Stimulated activated naive CD8-positive, alpha-beta T cell treated with anti-CD3 and anti-CD28 coated beads, Interleukin-15, Interleukin-2, amounts not matched to agents 100 U/mL and 50 U/mL, for 24 hours (primary cell): ENCODE data around the gene RNF214.
A peak's percentile ranks its signal among the peaks of the same experiment; 100 is the strongest.
"Not testable (repeated sequence)": the region's sequence is repeated elsewhere in the genome, so short reads cannot be mapped to it uniquely, and the experiment has no call there.

Experiments used
- ATAC-seq: fragments of 150-1000 bp; cut with Tn5 transposase; one replicate; pipeline ENCODE4 v1.10.0; 2021
- DNase-seq: peaks from one replicate; pipeline ENCODE4 v3.0.0; 2021

The RNF214 gene

DNA sequence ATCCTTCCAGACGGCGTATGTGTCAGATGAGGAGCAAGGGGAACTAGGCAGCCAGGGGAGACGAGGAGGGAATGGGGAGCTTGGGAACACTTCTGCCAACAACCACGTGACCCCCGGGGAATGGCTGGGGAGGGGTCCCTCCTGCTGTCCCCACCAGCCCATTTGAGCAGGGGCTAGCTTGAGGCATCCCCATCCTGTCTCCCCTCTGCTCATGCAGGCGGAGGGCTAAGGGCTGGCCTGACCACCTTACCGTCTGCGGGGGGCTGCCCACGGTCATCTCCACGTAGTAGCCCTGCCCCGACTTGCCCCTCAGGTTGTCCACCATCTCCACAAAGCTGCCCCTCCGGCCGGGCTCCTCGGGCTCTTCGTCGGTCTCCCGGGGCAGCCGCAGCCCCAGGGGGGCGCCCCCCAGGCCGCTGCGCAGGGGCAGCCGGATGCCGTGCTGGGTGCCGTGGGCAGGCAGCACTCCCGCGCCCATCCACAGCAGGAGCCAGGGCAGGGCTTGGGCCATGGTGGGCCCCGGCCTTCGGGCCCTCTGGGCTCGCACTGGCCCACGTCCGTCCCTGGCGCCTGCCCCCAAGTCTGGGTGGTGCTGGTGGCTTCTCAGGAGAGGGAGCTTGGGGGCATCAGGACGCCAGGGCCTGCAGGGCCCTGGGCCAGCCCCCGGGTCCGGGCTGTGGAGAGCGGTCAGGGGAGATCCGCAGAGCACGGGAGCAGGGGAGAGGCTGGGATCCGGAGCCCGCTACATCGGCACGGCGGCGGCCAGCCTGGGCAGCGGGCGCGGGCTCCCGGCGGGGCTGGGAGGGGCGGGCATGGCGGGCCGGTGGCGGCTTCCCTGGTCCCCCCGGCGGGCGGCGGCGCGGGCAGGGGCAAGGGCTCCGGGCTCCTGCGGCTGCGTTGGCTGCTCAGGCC lies 83.1 kb downstream of the RNF214 start:
- ATAC-seq (peak; percentile 69), DNase-seq (peak; percentile 37)

DNA sequence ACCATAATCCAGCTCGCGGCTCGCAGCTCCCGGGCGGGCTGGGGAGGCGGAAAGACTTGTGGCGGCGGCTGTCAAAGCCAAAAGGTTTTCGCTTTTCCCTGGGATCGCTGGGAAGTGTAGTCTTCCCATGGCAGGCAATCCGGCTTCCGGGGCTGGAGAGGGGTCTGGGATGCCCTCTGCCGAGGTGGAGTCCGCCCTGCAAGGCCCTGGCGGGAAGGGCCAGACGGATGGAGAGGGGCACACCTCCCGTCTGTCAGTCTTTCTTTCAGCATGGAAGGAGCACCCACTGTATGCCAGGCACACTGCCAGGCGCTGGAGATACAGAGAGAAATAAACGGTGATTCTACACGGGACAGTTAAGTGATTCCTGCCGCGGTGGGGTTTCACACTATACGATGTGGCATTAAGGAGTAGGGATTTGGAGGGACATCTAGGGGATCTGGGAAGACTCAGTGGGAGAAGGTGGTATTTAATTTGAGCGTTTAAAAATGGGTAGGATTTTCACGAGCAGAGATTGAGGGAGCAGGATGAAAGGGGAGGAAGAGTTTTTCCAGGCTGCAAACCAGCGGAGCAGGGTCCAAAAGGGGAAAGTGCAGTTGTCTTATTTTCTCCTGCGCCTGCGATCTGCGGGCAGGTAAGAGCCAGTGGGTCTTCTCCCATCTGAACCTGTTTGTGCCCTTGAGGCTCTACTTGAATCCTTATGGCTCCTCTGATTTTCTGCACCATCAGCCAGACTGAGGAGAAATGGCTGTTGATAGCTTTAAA lies 83.9 kb downstream of the RNF214 start, which contains the start of gene BACE1:
Gene BACE1 (minus strand): TSS at position 60 of the 765 bp plus-strand sequence. CDS start 461 bp downstream, outside the sequence.
- DNase-seq (no peak), ATAC-seq (peak; percentile 21)

DNA sequence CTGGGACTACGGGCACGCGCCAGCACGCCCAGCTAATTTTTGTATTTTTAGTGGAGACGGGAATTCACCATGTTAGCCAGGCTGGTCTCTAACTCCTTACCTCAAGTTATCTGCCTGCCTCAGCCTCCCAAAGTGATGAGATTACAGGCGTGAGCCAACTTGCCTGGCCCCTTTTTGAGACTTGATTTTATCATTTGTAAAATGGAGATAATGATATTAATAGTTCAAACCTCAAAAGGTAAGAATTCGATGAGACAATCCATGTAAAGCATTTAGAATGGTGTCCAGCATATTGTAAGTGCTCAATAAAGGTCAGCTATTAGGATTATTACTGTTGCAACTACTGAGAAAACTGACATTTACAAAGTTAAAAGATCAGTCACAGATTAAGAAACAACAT lies 86.3 kb downstream of the RNF214 start:
- no peak for ATAC-seq
- DNase-seq: no peak

DNA sequence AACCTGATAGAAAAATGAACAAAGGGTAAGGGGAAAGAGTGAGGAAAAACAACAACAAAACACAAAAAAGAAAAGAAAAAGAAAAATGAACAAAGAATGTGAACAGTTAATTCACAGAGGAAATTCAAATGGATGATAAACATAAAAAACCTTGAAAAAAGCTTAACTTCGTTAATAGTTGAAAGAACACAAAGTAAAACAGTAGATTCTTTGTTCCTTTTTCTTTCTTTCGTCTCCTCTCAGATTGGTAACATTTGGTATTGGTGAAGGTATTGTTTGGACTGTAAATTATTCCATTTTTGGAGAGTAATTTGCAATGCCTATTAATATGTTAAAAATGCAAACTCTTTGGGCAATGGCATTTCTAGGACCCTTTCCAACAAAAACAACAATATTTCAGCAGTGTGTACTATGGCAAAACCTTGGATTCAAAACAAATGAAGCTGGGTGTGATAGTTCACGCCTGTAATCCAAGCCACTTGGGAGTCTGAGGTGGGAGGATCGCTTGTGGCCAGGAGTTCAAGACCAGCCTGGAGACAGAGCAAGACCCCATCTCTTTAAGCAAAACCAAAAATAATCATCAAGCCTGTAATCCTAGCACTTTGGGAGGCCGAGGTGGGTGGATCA lies 86.9 kb downstream of the RNF214 start:
- DNase-seq (no peak), ATAC-seq (no peak)

DNA sequence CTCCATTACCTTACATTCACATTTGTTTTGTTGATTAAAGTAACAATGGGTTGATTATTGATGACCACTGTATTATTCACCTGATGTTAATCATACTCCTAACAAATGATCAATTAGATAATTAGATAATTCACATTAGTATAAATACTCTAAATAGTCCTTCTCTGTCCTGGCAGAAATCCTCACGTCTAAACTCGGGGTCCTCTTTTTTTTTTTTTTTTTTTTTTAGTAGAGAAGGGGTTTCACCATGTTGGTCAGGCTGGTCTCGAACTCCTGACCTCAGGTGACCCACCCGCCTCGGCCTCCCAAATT lies 94.7 kb downstream of the RNF214 start:
- DNase-seq, ATAC-seq: not testable (repeated sequence)

DNA sequence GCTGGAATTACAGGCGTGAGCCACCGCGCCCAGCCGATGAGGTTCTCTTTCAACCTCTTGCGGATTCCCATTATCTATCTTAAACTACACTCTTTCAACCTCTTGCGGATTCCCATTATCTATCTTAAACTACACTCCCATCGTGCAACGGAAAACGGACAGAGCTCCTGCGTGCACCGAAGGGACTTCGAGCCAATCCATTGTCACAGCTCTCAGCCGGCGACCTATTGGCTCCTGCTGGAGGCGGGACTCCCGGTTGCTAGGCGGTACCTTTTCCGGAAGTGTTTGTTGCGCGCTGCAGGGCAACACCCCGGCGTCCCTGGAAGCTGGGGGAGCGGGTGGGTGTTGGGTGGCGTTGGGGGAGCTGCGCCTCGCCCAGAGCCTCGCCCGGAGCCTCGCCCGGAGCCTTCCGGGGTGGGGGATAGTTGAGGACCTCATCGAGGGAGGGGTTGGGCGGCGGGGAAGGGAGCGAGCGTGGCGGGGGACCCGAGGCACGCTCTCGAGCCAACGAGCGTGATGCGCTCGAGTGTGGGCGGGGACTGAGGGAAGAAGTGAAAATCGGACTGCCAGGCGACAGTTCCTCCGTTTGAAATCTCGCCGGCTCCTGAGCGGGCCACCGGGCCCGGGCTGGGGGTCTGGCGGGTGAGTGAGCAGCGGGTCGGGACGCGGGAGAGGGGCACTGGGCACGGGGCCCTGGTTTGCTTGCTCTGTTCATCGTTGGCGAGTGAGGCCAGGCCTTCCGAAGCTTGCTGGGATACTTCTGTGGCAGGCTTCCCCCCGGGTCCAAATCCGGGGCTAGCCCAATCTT lies 95.3 kb downstream of the RNF214 start, which contains the start of gene CEP164:
Gene CEP164 (plus strand): TSS at position 288 of the 808 bp plus-strand sequence. CDS start 10,733 bp downstream, outside the sequence.
- peak; percentile 98 for ATAC-seq
- DNase-seq: peak; percentile 93

DNA sequence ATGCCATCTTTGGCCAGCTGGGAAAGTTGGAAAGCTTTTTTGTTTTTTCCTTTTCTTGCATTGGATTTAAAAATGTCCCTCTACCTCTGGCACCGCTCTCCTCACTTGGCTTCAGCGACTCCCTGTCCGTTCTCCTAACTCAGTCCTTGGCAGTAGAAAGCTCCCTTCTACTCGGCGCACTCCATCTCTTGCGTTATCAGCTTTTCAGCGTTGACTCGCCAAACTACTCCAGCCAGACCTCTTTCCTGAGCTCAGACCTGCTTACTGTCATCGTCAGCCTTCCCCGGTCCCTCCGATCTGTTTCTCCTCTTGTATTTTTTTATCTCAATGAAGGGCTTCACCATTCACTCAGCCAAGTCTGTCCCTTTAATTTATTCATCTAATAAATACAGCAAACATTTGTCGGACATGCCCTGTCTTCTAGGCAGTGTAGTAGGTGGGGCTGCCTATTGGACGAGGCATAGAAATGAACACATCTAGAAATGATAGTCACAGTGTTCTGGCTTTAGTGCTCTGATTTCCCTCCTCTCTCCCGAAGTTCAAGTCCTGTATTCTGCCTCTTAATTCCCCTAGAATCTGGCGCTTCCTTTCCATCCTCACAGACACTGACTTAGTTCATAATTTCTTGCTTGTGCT lies 96.0 kb downstream of the RNF214 start:
- no peak for ATAC-seq

DNA sequence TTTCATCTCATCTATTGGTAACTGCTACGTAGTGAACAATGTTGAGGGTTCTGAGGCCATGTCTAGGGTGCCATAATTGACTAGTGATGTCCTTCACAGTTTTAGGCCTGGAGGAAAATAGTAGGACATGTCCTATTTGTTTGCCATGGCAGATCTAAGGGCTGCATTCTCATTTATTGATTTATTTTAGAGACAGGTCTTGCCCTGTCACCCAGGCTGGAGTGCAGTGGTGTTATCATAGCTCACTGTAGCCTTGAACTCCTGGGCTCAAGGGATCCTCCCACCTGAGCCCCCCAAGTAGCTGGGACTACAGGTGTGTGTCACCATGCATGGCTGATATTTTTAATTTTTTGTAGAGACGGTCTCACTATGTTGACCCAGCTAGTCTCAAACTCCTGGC lies 100.4 kb downstream of the RNF214 start:
- DNase-seq (no peak), ATAC-seq (no peak)

More for the DNA sequence above, 96.0 kb downstream of the RNF214 start:
- DNase-seq: no peak

DNA sequence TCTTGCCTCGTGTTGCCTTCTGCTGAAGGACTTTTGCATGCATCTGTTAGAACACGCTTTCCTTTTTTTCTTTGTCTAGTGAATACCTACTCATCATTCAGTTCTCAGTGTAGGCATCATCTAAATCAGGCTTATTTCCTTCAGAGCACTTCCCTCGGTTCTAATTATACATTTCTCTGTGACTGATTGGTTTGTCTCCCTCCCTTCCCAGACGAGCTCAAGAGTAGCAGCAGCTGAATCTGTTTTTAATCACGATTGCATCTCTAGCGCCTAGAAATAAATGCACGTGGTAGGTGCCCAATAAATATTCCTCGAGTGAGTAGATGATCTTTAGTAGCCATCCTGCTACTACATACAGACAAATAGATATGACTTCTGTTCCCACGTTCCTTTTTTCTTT lies 101.4 kb downstream of the RNF214 start:
- ATAC-seq (no peak), DNase-seq (no peak)

DNA sequence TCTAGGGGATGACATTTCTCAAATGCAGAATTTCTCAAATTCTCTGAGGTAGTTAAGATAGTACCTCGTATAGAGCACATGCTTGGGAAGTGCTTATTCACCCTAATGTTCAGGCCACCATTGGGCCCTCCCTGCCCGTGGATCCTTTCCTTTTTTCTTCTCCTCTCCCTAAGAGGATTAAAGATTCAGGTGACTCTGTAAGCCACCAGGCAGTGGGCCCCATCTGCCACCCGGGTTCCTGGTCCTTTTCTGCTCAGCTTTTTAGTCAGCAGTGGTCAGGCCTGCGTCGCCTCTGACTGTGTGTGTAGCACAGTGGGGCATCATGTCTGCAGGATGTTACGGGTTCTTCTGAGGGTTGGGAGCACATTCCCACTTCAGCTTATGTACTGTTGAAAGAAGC lies 102.4 kb downstream of the RNF214 start:
- DNase-seq (no peak), ATAC-seq (no peak)

DNA sequence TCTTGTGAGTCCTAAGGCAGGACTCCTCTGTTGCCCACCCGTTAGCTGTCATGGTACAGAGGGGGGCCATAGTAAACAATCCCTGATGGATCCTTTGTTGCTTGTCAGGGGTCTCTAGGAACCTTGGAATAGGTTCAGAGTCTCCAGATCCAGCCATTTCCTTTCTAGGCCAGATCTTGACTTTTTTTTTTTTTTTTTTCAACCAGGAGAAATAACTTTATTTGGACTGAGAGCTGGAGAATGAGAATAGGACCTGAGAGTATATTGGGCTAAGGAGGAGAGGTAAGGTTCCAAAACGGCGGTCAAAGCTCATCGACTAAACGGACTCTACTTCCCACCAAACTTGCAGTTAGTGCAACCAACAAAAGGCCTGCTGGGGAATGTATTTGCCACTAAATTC lies 102.9 kb downstream of the RNF214 start:
- ATAC-seq: no peak
- no peak for DNase-seq
